IgD-negative memory B cell (primary cell): ENCODE results near the gene PUS10. TPM values are rescaled to one million over a fixed set of nuclear protein-coding genes. Genes with fewer than 3 reads are reported as not detected.
A peak's percentile ranks its signal among the peaks of the same experiment; 100 is the strongest.
"Not testable (repeated sequence)": the region's sequence is repeated elsewhere in the genome, so short reads cannot be mapped to it uniquely, and the experiment has no call there.

ENCODE experiments used
- H3K27ac Mint-ChIP-seq, 3 donors: one replicate each; pipeline ENCODE4 v1.8.0; 2020 to 2022; ENCODE audit warnings: mild to moderate bottlenecking in 3 of 3, mixed read lengths in 3 of 3, moderate library complexity in 1 of 3
- H3K27me3 Mint-ChIP-seq: one replicate; pipeline ENCODE4 v1.8.0; 2021; ENCODE audit warnings: mixed read lengths
- H3K36me3 Mint-ChIP-seq: one replicate; pipeline ENCODE4 v1.8.0; 2020; ENCODE audit warnings: mild to moderate bottlenecking, mixed read lengths
- H3K4me1 Mint-ChIP-seq, 3 donors: one replicate each; pipeline ENCODE4 v1.8.0; 2020 to 2022; ENCODE audit warnings: mixed read lengths in 3 of 3, mild to moderate bottlenecking in 1 of 3
- H3K4me3 Mint-ChIP-seq, 4 donors: one replicate each; pipeline ENCODE4 v1.8.0; 2020 to 2022; ENCODE audit warnings: mild to moderate bottlenecking in 4 of 4, mixed read lengths in 4 of 4, moderate library complexity in 3 of 4
- H3K9me3 Mint-ChIP-seq, 3 donors: one replicate each; pipeline ENCODE4 v1.8.0; 2020 to 2021; ENCODE audit warnings: mixed read lengths in 3 of 3, mild to moderate bottlenecking in 1 of 3
- polyA plus RNA-seq: library from polyadenylated mRNA; unstranded; fragments of 300-500 nt; fragmentation: Illumina TruSeq; gene quantifications from one replicate; pipeline ENCODE4 v1.2.3, GENCODE V29; 2021

Gene PUS10
- polyA plus RNA-seq, 1 donor from 2014 or later, result 6.8 TPM

DNA sequence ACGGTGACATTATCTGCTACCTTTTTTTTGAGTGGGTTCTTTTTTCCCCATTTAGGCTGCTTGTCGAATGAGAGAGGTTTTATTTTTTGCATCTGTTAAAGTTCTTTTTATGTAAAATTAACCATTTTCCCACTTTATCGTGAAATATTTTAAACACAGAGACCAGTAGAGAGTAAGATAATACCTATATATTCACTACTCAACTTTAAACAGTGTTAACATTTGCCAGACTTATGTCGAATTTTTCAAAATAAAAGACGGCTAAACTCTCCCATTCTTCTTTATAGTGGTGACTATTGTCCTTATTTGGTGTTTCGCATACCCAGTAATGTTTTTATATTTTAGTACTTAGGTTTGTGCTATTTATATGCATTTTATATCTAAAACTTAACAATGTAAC is 743 bp upstream of the PUS10 start:
- H3K4me1 Mint-ChIP-seq, result peaks cover 25 to 38% (median 30%) of the 10 kb centered on the region in 3 donors
- no peaks in the 10 kb centered on the region for H3K9me3 Mint-ChIP-seq

DNA sequence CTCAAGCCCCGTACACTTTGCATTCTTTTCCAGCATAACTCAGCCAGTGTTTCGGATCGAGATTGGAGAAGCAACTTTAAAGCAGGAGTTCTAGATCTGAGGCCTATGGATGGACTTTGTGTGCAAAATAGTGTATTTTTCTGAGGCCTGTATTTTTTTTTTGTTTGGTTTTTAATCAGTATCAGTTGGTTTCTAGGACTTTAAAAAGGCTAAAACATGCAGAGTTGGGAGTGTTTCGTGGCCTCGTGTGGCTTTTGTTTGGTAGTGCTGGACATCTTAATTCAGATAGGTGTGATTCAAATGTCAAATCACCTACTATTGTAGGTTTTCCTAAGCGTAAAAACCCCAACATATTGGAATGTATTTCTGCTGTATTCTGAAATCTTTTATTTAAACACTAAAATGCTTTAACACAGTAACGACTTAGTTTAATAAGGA is 282 bp upstream of the PUS10 start:
- no peaks in the 10 kb centered on the region for H3K27me3 Mint-ChIP-seq
- peak overlapping the region; percentile 59 to 98 (median 95) for H3K27ac Mint-ChIP-seq
- peaks cover 4% of the 10 kb centered on the region for H3K36me3 Mint-ChIP-seq
- no peaks in the 10 kb centered on the region for H3K9me3 Mint-ChIP-seq
- peaks cover 25 to 38% (median 25%) of the 10 kb centered on the region in 3 donors for H3K4me1 Mint-ChIP-seq
- H3K4me3 Mint-ChIP-seq, result peak overlapping the region; percentile 96 to 100 (median 100)

More for the DNA sequence above, 743 bp upstream of the PUS10 start:
- peak overlapping the region; percentile 96 to 100 (median 100) for H3K4me3 Mint-ChIP-seq
- peaks cover 4% of the 10 kb centered on the region for H3K36me3 Mint-ChIP-seq
- H3K27me3 Mint-ChIP-seq, result no peaks in the 10 kb centered on the region
- H3K27ac Mint-ChIP-seq, result peak overlapping the region; percentile 59 to 98 (median 95)

DNA sequence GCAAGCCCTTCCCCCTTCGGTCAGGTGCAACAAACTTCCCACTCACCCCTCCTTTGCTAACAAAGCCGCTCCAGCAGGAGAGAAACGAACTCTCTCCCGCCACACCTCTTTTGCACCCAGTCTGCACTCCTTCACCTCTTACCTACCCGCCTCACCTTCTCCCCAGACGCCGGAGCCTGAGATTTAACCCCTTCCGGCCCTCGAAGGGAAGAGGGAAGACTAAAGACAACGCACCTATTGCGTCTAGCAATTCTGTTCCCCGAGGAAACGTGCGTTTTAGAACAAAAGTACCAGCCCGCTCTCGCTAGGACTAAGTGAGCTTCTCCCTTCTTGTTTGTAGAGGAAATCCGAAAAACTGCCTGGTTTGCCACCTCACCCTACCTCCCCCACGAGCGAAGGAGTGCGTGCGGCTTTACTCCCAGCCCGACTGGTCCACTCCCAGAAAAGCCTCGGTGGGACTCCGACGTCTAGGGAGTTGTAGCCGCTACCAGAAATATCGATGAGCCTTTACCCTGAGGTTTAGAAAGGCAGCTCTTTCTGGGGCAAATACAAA is 976 bp downstream of the PUS10 start:
- Mint-ChIP-seq H3K4me3 (peak overlapping the region; percentile 96 to 100 (median 100)), H3K27ac (peak overlapping the region; percentile 59 to 98 (median 95)), H3K9me3 (no peaks in the 10 kb centered on the region), H3K27me3 (no peaks in the 10 kb centered on the region), H3K36me3 (peaks cover 2% of the 10 kb centered on the region), H3K4me1 (peaks cover 20 to 34% (median 21%) of the 10 kb centered on the region in 3 donors)

DNA sequence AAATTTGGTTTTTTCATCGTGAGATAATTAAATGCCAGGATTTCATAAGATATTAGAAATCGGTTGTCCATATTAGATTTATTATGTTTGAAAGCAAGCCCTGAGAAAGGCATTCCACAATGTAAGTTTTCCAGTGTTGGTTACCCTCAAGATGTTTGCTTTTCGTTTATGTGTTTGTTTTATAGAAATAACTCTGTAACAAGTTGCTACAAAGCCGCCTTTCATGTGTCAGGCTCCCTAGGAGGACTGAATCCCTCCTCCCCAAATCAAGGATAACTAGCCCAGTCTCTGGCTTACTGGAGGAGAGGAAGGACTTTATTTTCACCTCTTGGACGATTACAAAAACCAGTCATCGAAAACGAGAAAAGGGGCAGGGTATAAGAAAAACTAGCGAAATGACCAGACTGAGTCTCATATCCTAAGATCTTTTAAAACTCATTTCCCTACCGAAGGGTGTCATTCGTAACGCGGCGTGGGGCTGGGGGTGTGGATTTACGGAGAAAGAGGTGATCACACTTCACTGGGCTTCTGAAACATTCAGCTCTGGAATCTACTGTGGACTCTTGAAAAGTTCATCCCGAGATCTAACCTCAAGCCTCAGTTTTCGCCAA is 1.6 kb downstream of the PUS10 start:
- Mint-ChIP-seq H3K27me3 (no peaks in the 10 kb centered on the region), H3K27ac (peak overlapping the region; percentile 59 to 98 (median 95)), H3K4me1 (peaks cover 20 to 30% (median 21%) of the 10 kb centered on the region in 3 donors), H3K9me3 (no peaks in the 10 kb centered on the region), H3K36me3 (peaks cover 2% of the 10 kb centered on the region), H3K4me3 (peak overlapping the region; percentile 96 to 100 (median 100))

DNA sequence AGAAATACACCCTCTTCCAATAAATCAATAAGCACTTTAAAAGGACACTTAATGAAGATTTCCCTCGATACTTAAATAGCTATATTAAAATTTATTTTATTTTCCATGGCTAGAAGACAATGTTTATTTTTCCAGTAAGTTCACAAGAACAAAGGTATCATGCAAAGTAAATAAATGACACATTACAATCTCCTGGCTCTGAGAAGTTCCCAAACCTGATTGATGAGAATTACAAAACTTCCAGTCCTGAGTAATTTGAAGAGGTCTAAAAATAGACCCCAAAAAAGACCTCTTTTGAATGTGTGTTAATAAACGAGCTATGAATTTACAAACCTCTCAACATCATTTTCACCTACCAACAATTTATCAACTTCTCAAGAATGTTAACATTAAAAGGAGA is 2.1 kb downstream of the PUS10 start:
- H3K27ac Mint-ChIP-seq, result peak overlapping the region in 1 of 3 donors; percentile 59
- peak overlapping the region in 3 of 4 donors; percentile 96 to 100 (median 100) for H3K4me3 Mint-ChIP-seq
- no peaks in the 10 kb centered on the region for H3K27me3 Mint-ChIP-seq
- H3K4me1 Mint-ChIP-seq, result peaks cover 19 to 30% (median 21%) of the 10 kb centered on the region in 3 donors
- H3K9me3 Mint-ChIP-seq, result no peaks in the 10 kb centered on the region
- peaks cover 2% of the 10 kb centered on the region for H3K36me3 Mint-ChIP-seq

DNA sequence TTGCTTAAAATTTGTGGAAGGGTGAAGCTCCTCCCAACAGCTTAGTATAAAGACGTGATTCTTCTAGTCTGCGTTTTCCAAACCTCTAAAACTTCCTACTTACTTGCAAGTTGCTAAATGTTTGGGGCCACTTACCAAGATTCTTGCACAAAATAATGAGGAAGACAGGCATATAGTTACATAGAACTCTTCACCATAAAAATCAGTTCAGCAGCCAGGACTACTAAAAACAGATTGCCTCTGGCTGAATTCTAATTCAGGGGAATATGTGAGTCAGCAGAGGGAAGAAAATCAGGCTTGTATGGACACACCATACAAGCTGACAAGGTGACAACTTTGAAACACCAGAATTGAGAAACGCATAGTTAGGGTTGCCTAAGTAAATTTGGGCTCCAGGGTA is 3.3 kb downstream of the PUS10 start:
- Mint-ChIP-seq H3K27ac (peak overlapping the region in 2 of 3 donors; percentile 14 to 27), H3K4me3 (peak overlapping the region in 3 of 4 donors; percentile 17 to 96 (median 33)), H3K36me3 (peaks cover 2% of the 10 kb centered on the region)

DNA sequence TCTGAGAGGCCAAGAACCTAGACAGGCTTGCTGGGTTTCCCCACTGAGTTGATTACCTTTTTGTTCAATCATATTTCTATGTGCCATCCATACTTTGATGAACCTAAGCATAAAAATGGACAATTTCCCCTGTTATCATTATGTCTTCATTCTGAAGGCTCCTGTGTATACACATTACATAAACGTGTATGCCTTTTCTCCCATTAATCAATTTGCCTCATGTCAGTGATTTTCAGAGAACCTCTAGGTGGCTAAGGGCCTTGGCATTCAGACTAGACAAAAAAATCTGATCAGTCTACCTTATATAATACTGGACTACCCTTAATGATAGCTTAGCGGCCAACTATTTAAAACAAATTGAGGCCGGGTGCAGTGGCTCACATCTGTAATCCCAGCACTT is 4.7 kb downstream of the PUS10 start:
- Mint-ChIP-seq H3K4me1 (peaks cover 4 to 16% (median 10%) of the 10 kb centered on the region in 3 donors), H3K27me3 (no peaks in the 10 kb centered on the region), H3K27ac (no peak overlapping the region), H3K4me3 (peak overlapping the region in 1 of 4 donors; percentile 96), H3K36me3 (peaks cover 2% of the 10 kb centered on the region), H3K9me3 (no peaks in the 10 kb centered on the region)

More for the DNA sequence above, 3.3 kb downstream of the PUS10 start:
- H3K27me3 Mint-ChIP-seq, result no peaks in the 10 kb centered on the region
- H3K4me1 Mint-ChIP-seq, result peaks cover 16 to 29% (median 20%) of the 10 kb centered on the region in 3 donors
- no peaks in the 10 kb centered on the region for H3K9me3 Mint-ChIP-seq

DNA sequence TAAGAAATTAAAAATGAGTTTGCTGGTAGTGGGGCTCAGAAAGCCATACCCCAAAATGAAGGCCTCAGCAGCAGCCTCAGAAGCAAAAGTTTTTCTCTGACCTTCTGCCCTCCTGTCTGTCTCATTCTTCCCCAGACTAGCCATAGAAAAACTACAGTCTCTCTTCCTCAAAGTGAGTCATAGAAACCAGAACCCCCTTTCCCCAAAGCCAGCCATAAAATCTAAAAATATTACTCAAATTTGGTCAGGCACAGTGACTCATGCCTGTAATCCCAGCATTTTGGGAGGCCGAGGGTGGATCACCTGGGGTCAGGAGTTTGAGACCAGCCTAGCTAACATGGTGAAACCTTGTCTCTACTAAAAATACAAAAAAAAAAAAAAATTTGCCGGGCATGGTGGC is 5.8 kb downstream of the PUS10 start:
- not testable (repeated sequence) for H3K27me3 Mint-ChIP-seq, H3K36me3 Mint-ChIP-seq, H3K27ac Mint-ChIP-seq, H3K4me3 Mint-ChIP-seq, H3K9me3 Mint-ChIP-seq
- peaks cover 3 to 11% (median 10%) of the 10 kb centered on the region in 3 donors for H3K4me1 Mint-ChIP-seq

DNA sequence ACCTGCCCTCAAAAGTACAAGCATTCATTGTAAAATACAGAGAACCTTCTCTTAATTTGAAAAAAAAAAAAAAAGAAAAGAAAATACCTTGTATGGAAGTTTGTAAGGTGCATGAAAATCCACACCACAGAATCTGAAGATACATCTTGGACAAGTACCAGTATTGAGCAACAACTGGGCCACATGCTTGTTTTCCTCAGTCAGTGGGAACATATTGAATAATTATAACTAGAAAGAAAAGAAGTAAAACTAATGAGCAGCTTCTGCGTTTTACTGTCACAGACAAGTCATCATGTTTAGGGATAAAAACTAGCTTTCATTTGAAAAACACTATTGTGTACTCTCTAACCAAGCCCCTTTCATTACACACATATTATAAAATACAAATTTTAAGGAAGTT is 6.4 kb downstream of the PUS10 start:
- H3K9me3 Mint-ChIP-seq, result no peaks in the 10 kb centered on the region

DNA sequence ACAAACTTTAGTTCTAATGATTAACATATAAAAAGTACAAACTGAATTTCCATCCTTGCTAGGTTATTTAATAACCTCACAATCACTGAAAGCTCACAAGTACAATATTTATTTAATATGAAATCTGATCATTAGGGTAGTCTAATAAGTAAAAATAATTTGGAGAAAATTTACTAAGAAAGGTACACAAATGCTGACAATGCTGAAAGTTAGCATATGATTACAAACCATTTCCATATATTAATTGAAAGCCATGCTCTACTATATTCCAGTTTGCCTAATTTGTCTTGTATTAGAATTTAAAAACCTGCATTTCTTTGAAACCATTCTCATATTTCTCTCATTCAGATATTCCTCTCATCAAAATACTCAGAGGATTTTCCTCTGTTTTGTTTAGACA is 8.7 kb downstream of the PUS10 start:
- Mint-ChIP-seq H3K27me3 (no peaks in the 10 kb centered on the region), H3K9me3 (no peaks in the 10 kb centered on the region), H3K4me3 (no peak overlapping the region), H3K4me1 (peaks cover 0 to under 1% (median 0%) of the 10 kb centered on the region in 3 donors), H3K36me3 (no peaks in the 10 kb centered on the region), H3K27ac (no peak overlapping the region)

More for the DNA sequence above, 6.4 kb downstream of the PUS10 start:
- peaks cover 2% of the 10 kb centered on the region for H3K36me3 Mint-ChIP-seq
- no peak overlapping the region for H3K4me3 Mint-ChIP-seq
- H3K4me1 Mint-ChIP-seq, result peaks cover 3 to 11% (median 8%) of the 10 kb centered on the region in 3 donors
- H3K27me3 Mint-ChIP-seq, result no peaks in the 10 kb centered on the region
- no peak overlapping the region for H3K27ac Mint-ChIP-seq

DNA sequence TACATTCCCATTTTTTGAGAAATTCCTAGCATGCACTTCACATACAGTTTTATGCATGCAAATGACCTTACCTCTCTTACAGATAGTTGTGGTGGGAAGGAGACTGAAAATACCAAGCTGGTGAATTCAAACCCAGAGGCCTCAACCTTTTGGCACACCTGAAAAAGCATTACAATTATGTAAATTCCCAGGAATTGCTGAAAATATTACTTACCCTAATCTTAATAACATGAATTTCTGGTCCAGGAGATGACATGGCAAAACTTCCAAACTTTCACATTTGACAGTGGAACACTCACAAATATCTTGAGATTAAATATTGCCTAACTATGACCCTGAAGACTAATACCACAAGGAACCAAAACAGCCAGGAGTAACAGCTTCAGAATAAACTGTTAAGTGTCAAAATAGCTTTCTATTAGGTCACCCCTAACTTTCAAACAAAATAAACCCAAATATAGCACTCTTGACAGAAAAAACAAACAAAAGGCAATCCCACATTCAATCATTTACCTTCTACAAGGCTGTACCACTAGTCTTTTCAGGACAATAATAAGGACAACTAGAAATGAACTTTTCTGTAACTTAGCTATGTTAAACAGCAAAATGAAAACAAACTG is 11.5 kb downstream of the PUS10 start:
- Mint-ChIP-seq H3K27ac (no peak overlapping the region), H3K9me3 (no peaks in the 10 kb centered on the region), H3K27me3 (no peaks in the 10 kb centered on the region), H3K4me3 (no peak overlapping the region), H3K4me1 (no peaks in the 10 kb centered on the region), H3K36me3 (peaks cover 2% of the 10 kb centered on the region)

DNA sequence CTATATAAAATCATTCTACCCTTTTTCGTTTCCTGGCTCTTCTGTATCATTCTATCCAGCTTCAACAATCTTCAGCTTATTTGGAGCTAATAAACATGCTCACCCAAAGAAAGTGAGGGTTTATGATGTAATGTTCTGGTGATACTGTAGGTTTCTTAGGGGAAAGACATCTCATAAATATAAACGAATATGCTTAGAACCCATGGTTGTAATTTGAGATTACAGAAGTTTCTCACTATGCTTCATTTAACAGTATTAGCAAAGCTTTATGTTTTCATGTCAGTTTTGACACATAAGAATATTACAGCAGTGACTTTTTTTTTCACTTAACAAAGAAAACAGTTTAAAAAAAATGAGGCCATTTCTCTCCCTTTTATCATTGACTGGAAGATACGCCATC is 12.3 kb downstream of the PUS10 start:
- Mint-ChIP-seq H3K4me1 (no peaks in the 10 kb centered on the region), H3K9me3 (no peaks in the 10 kb centered on the region), H3K27ac (no peak overlapping the region), H3K4me3 (no peak overlapping the region), H3K36me3 (peaks cover 2% of the 10 kb centered on the region), H3K27me3 (no peaks in the 10 kb centered on the region)

DNA sequence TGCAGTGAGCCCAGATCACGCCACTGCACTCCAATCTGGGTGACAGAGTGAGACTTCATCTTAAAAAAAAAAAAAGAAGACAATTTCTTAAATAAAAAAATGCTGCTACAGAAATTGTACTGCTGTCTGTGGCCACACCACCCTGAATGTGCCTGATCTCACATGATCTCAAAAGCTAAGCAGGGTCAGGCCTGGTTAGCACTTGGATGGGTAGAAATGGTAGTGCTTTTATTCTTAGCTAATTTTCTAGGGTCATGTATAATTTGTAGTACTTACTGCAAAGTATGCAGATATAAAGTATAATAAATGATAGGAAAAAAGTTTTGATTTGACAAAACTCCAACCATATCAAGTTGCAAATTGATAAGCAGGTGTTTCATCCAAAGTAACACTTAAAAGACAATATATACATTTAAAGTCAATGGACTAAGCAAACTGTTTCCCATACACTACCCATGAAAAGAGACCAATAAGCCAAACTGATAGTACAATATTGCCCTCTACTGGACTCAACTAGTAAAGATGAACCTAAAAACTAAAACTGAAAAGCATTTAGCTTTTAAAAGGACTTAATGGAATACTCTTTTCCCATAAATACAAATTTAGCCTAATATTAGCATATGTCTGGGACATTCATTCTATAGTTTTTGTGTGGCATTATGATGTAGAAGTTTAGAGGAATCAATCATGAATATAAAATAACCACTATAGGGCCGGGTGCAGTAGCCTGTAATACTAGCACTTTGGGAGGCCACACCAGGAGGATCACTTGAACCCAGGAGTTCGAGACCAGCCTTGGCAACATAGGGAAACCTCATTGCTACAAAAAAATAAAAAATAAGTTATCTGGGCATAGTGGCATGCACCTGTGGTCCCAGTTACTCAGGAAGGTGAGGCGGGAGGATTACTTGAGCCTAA is 19.2 kb downstream of the PUS10 start:
- Mint-ChIP-seq H3K4me1 (peaks cover 24 to 30% (median 29%) of the 10 kb centered on the region in 3 donors), H3K27ac (peak overlapping the region; percentile 47 to 89 (median 73)), H3K36me3 (peaks cover 2% of the 10 kb centered on the region), H3K27me3 (no peaks in the 10 kb centered on the region), H3K9me3 (no peaks in the 10 kb centered on the region), H3K4me3 (no peak overlapping the region)

DNA sequence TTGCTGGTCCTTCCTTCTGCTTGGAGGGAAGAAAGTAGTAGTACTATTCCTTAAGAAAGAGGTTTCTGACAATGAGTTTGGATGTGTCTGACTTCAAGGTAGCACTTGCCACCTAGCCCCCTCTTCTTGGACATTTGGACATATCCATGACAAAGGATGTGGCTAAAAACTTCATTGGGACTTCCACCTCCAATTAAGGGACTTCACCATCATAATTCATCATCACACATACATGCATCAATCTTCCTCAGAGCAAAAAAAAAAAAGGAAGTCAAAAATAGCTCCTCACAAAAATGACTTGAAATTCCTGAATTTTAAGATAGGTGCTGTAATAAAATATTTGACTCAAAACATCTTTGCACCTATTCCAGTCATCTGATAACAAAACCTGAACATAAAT is 23.9 kb downstream of the PUS10 start:
- peaks cover 2% of the 10 kb centered on the region for H3K36me3 Mint-ChIP-seq
- peak overlapping the region in 1 of 4 donors; percentile 56 for H3K4me3 Mint-ChIP-seq
- H3K27ac Mint-ChIP-seq, result peak overlapping the region; percentile 96 to 100 (median 97)
- no peaks in the 10 kb centered on the region for H3K27me3 Mint-ChIP-seq
- peaks cover 0 to 5% (median 0%) of the 10 kb centered on the region in 3 donors for H3K9me3 Mint-ChIP-seq
- H3K4me1 Mint-ChIP-seq, result peaks cover 36 to 47% (median 46%) of the 10 kb centered on the region in 3 donors
